GM04504 (cell line): Measurements from ENCODE around the gene SEC11C.

Experiments used
- DNase-seq: peaks from one replicate; pipeline ENCODE4 v3.0.0-alpha.2; 2012; ENCODE audit warnings: low read depth

Gene SEC11C

DNA sequence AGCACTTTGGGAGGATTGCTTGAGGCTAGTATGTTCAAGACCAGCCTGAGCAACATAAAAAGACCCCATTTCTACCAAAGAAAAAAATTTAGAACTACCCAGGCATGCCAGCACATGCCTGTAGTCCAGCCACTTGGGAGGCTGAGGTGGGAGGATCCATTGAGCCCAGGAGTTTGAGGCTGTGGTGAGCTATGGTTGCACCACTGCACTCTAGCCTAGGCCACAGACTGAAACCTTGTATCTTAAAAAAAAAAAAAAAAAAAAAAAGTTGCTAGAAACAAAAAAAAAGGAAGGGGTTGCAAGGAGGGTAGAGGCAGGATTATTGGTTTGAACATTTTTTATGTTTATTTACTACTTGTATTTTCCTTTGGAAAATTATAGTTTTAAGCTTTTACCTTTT lies 4.8 kb downstream of the SEC11C start:
- no peak for DNase-seq

GRCh38 chr18:59145055-59145454 lies 5.4 kb downstream of the SEC11C start:
- no peak for DNase-seq

DNA sequence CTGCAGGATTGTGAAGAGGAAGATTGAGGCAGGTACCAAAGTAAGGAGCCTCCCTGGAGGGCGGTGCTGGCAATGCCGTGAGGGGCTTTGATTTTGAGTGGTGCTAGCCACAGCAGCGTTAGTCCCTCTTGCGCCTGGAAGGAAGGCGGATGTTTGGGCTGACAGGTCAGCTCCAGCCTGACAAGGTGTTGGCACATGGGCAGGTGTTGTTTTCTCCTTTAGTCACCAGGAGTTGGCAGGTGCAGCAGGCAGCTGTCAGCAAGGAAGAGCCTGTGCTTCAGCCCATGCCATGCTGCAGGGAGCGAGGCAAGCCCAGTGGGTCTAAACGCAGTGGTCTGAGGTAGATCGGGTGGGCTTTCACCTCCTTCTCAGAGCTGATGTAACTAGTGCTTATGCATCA lies 8.5 kb downstream of the SEC11C start:
- DNase-seq, result no peak

- no peak for DNase-seq
These were observed 9.3 kb downstream of the SEC11C start for GRCh38 chr18:59149007-59149406.

DNA sequence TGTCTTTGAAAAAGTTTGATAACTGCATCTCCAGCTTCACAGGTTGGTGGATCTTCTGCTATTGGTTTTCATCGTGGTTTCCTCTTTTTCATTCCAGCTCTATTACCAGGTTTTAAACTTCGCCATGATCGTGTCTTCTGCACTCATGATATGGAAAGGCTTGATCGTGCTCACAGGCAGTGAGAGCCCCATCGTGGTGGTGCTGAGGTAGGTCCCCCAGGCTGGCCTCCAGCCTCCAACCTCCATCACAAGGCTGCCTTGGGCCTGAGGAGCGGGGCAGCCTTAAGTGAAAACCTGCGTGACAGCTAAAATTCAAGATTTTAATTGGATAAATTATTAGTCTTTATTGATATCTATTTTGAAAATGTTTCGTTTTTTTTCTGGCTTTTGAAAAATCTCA lies 9.7 kb downstream of the SEC11C start:
- DNase-seq, result no peak

DNA sequence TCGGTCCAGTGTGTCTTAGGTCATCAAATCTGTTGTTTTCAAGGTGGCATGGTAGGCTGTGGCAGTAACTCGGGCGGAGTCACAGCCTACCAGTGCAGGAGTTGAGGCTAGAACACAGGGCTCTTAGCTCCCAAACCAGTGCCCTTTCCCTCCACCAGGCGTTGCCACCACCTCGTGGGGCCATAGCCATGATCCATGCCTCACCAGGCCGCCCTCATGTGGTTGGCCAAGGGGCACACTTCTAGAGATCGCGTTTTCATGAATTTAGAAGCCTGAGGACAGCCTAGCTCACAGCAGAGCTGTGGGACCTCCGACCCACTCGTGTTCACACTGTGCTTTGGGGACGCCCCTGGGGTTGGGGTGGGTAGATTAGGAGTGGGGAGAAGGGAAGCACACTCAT lies 10.6 kb downstream of the SEC11C start:
- no peak for DNase-seq

DNA sequence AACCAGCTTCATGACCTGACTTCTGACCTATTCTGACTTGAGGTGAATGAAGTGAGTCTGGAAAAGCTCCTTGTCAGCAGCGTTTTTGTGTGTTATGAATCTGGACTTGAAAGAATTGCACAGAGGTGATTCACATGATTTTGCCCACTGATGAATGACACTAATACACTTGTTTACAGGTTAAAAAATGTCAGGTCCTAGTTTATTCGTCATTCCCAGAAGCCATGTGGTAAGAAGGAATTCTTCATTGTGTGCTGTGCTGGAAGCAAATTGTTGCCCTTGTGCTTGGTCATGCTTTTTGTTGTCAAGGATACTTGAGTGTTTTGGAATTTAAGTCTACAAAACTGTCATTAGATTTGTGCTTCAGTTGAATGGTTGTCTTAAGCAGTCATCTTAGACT lies 15.5 kb downstream of the SEC11C start:
- peak; percentile 96 for DNase-seq

DNA sequence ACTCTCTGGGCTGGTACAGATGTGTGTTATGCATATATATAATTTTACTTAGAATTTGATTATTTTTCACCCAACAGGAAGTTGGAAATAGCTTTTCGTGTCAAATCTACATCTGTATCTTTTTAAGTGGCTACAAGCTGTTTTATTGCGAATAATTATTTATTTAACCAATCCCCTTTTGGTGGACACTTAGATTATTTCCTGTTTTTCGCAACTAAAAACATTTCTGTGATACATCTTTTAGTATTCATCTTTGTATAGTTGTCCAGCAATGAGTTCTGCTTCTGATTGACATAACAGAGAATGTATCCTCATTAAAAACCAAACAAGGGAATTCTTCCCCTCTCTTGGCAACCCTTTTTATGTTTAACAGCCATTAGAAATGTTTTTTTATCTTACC lies 16.6 kb downstream of the SEC11C start:
- DNase-seq, result no peak

DNA sequence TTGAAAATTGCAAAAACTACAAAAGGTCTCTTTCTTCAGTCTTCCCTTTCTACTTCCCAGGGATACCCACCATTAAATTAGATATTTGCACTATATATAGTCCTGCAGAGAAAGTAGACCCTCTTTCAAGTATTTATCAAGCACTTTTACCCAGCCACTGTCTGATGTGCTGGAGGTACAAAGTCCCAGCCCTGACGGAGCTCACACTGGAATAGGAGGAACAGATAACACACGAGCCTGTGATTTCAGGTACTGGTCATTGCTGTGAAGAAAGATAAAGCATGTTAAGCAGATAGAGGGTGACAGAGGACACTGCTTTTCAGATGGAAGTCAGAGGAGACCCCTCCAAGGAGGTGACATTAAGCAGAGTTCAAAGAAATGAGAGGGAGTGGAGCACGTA lies 19.6 kb downstream of the SEC11C start:
- no peak for DNase-seq

- DNase-seq, result no peak
These were observed 20.3 kb downstream of the SEC11C start for GRCh38 chr18:59159986-59160385.

DNA sequence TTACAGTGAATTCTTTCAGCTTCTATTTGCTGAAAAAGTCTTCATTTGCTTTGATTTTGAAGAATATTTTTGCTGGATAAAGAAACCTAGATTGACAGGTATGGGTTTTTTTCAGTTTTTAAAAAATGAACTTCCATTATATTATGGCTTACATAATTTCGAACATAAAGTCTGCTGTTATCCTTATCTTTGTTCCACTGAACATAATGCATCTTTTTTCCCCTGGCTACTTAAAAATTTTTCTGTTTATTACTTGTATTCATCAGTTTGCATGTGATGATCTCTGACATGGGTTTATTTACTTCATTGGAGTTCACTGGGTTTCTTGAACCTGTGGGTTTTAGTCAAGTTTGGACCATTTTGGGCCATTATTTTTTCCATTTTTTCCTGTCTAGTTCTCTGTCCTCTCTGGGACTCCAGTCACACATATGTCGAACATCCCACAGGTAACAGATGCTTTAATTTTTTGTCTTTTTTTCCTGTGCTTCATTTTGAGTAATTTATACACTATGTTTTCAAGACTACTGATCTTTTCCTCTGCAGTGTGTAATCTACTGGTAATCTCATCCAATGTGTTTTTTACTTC lies 33.1 kb downstream of the SEC11C start:
- DNase-seq, result no peak

DNA sequence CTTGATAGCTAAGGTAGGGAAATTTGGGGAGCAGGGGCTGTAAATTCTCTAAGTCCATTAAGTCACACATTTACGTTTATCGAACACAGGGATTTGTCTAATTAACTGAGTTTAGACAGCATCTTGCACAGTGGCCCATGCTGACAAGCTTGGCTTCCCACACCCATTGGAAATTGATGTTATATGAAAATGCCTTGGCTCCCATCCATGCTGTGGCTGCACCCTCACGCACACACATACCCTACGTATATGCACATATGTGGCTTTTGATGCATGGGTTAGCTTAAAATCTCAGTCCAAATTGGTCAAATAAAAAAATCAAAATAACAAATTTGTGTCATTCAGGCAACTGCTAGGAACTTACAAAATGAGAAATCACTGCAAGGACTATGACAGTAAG lies 37.8 kb downstream of the SEC11C start:
- no peak for DNase-seq

DNA sequence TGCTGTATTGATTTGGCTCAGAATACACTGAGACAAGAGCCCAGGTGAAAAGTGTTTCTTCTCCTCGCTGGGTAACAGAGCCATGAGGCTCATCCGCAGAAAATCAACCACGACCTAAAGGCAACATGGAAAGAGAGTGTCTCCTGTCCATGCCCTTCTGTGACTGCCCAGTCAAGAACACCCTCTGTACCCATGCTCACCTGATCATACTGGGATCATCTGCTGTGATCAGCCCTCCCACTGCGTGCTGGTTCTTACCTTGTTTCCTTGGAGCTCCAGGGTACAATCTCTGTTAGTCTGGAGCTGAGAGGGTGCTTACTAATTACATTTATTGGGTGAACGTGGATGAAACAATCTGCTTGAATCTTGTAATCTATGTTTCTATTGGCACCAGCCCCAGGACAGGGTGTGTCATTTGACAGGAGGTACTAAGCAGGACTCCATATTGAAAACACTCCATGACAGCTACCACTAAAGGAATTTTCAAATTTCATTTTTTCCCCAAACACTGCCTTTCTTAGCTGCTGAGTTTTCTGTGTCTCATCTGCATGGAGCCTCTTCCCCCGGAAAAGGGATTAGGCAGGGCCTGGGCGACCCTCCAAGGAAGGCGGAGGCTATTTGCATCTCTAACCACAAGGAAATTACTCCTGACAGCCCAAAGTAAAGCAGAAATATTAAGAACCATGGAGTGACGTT lies 40.6 kb downstream of the SEC11C start:
- DNase-seq, result peak; percentile 51

- DNase-seq, result peak; percentile 9
These were observed 43.0 kb downstream of the SEC11C start for GRCh38 chr18:59182673-59183072.

DNA sequence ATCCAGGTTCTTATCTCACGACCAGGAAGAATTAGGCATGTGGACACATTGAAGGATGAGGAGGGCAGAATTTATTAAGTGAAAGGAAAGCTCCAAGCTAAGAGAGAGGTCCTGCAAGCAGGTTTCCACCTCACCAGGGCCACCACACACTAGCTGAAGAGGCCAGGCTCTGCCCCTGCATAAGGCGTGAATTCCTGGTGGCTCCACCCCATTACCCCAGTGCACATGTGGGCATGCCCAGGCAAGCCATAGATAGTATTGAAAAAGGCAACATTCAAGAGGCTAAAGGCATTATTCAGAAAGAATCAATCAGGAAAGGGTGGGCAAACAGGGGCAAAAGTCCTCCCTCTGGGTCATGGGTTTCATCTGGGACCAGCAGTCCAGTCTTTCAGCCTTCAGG lies 49.3 kb downstream of the SEC11C start:
- no peak for DNase-seq

GRCh38 chr18:59189746-59190145 lies 50.1 kb downstream of the SEC11C start:
- peak; percentile 13 for DNase-seq

DNA sequence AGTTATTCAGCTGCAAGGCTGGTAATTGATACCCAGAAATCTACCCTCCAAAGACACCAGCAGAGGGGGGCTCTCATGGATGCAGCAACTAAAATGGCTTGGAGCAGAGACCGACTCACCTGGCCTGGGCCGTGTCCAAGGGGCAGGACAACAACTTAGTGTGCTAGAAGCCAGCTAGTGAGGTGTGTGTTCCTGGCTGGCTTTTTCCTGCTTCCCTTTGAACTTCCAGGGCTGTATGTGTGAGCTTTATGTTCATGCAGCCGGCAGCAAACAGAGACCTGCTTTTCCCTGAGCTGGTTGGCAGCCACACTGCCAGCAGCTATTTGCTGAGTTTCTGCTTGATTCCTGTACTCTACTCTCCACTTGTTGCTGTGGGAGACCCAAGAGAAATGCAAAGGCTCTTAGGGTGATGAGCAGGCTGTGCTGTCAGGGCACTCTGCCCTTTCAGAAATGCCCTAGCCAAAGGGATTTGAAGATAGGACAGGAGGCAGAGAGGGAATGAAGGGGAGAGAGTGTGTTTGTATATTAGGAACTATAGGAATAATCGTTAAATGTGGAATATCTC lies 56.6 kb downstream of the SEC11C start:
- DNase-seq, result no peak

DNA sequence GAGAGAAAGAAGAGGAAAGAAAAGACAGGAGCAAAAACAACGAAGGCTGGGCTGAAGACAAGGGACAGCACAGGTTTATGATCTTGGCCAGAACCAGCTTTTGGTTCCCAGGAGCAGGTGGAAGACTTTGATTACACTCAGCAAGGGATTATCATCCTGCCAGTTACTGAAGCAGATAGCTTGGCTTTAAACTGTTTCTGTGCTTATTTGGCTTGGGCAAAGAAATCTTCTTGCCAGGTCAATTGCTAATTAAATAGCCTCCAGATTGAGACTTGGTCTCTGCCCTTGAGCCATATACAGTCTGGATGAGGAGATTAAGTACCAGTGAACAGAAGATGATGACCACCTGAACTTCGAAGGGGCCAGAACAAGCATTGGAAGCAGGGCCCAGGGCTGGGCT lies 58.0 kb downstream of the SEC11C start:
- no peak for DNase-seq

DNA sequence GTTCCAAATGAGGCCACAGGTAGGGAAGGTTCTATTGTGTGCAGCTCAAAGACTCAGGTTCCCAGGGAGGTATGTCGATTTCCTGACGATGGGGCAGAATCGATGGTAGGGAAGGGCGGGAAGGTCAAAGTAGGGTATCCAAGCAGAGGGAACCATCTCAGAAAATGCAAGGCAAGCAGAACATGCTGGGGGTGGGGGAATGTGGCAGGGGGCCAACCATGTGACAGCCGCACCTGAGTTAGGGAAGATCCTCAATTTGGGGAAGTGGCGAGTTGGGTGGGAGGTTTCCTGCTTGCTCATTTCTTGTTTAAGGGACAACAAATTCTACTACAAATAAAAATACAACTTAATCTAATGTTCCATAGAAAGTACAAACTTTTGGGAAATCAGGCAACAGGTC lies 58.5 kb downstream of the SEC11C start:
- DNase-seq, result no peak

DNA sequence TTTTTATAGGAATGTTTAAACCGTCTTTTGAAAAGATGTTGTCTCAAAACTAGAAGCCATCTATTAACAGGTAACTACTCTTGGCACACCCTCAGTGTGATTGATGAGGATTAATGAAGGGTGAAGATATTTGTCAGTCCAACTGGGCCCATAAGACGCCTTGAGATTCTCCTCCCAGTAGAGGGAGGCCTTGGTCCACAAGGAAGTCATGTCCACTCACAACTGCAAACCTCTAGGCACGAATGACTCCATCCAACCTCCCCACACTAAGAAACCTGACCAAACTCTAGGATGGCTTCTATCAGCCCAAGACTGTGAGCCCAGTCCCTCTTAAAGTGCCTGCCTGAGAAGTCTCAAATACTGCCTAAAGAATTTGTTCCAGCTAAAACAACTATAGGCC lies 61.1 kb downstream of the SEC11C start:
- no peak for DNase-seq

GRCh38 chr18:59202258-59202820 lies 62.7 kb downstream of the SEC11C start:
- DNase-seq, result no peak

- DNase-seq, result no peak
These were observed 67.8 kb downstream of the SEC11C start for GRCh38 chr18:59207506-59207905.
